ENCODE measurements around the gene KDM2A.

- TF ChIP-seq CTCF (IDR thresholded peaks at IDR 0.05) (no peak), EZH2 (IDR thresholded peaks at IDR 0.05; ENCODE audit: borderline replicate concordance, insufficient read depth, low read depth, low read length, poor library complexity, severe bottlenecking) (no peak)
Measured at GRCh38 chr11:67213178-67213621, 94.1 kb downstream of the KDM2A start.

Data from B cell (primary cell).